Measurements from ENCODE around the gene SLC35F4.

GRCh38 chr14:57812741-57813140 lies 53.2 kb downstream of the SLC35F4 start:
- no peak for TF ChIP-seq CTCF (IDR thresholded peaks at IDR 0.05)
- TF ChIP-seq POLR2A (IDR thresholded peaks at IDR 0.05): no peak
